Hepatocyte (in vitro differentiated cells): ENCODE measurements around the gene SH3RF3. TPM values are rescaled to one million over a fixed set of nuclear protein-coding genes. Genes with fewer than 3 reads are reported as not detected.

Experiments
- DNase-seq: peaks from one replicate; pipeline ENCODE4 v3.0.0-alpha.2; 2016; ENCODE audit warnings: low spot score
- H2AFZ ChIP-seq: fragments of 200-600 bp; sonication (generic); 2 replicates; pipeline ENCODE4 v1.6.0; 2016; ENCODE audit warnings: antibody characterized with exemption, mild to moderate bottlenecking
- H3K27ac ChIP-seq: fragments of 200-600 bp; sonication (generic); 2 replicates; pipeline ENCODE4 v1.5.1; 2016; ENCODE audit warnings: mild to moderate bottlenecking
- H3K27me3 ChIP-seq: fragments of 200-600 bp; sonication (generic); 2 replicates; pipeline ENCODE4 v1.6.1; 2016
- H3K36me3 ChIP-seq: fragments of 200-600 bp; sonication (generic); replicated peaks from 2 replicates; pipeline ENCODE4 v1.5.1; 2016; ENCODE audit warnings: low read depth; ENCODE audit not compliant: insufficient read depth
- H3K4me1 ChIP-seq: fragments of 200-600 bp; sonication (generic); 2 replicates; pipeline ENCODE4 v1.5.1; 2016; ENCODE audit warnings: mild to moderate bottlenecking, moderate library complexity; ENCODE audit not compliant: insufficient read depth
- H3K4me2 ChIP-seq: fragments of 200-600 bp; sonication (generic); 2 replicates; pipeline ENCODE4 v1.6.0; 2016
- H3K4me3 ChIP-seq: fragments of 200-600 bp; sonication (generic); 2 replicates; pipeline ENCODE4 v1.5.1; 2016; ENCODE audit warnings: mild to moderate bottlenecking
- H3K79me2 ChIP-seq: fragments of 200-600 bp; sonication (generic); 2 replicates; pipeline ENCODE4 v1.6.0; 2017; ENCODE audit warnings: mild to moderate bottlenecking
- H3K9me2 ChIP-seq: fragments of 200-600 bp; sonication (generic); replicated peaks from 2 replicates; pipeline ENCODE4 v1.6.0; 2017; ENCODE audit warnings: mild to moderate bottlenecking; ENCODE audit not compliant: insufficient read depth
- H3K9me3 ChIP-seq: fragments of 200-600 bp; sonication (generic); 2 replicates; pipeline ENCODE4 v1.5.1; 2016; ENCODE audit warnings: low read depth, mild to moderate bottlenecking
- H4K20me1 ChIP-seq: fragments of 200-600 bp; sonication (generic); 2 replicates; pipeline ENCODE4 v1.6.0; 2016; ENCODE audit warnings: mild to moderate bottlenecking; ENCODE audit not compliant: insufficient read depth, poor library complexity, severe bottlenecking
- EZH2 ChIP-seq: fragments of 200-600 bp; sonication (generic); IDR thresholded peaks from 2 replicates; pipeline ENCODE4 v1.6.1; 2016; ENCODE audit warnings: antibody characterized with exemption, mild to moderate bottlenecking, borderline replicate concordance
- EZH2phosphoT487 ChIP-seq: fragments of 200-600 bp; sonication (generic); IDR thresholded peaks from one replicate; pipeline ENCODE4 v1.6.1; 2018; ENCODE audit warnings: antibody characterized with exemption, mild to moderate bottlenecking, low read depth, moderate library complexity; ENCODE audit not compliant: unreplicated experiment, severe bottlenecking
- WGBS: methylation state at CpG from one replicate; pipeline ENCODE4 v1.1.6; 2016; ENCODE audit warnings: low lambda C conversion rate; ENCODE audit errors: missing lambda C conversion rate; 5-methylcytosine and 5-hydroxymethylcytosine counted together
- polyA plus RNA-seq: library from polyadenylated mRNA; unstranded; fragments of >200 nt; fragmentation: Nextera tagmentation; extraction: Ambion mirVana; gene quantifications from 2 replicates; pipeline ENCODE4 v1.2.1, GENCODE V29; 2016
- total RNA-seq: library from RNA; depleted of rRNA; stranded (reverse); fragments of >200 nt; gene quantifications from 2 replicates; pipeline ENCODE4 v1.2.3, GENCODE V29; 2014
- TF ChIP-seq, protein P1 (sequence below): fragments of 200-600 bp; sonication (generic); IDR thresholded peaks from 2 replicates; pipeline ENCODE4 v1.5.1; 2016; ENCODE audit warnings: antibody characterized with exemption, mild to moderate bottlenecking; ENCODE audit not compliant: poor library complexity

The SH3RF3 gene
- total and polyA plus RNA-seq, 2 experiments from 2014 or later: 1.9 to 2.1 TPM

- Histone ChIP-seq H3K9me3 (no peaks in the 10 kb centered on the region), H3K79me2 (no peaks in the 10 kb centered on the region), H3K4me2 (no peak overlapping the region), H2AFZ (no peak overlapping the region), H3K9me2 (no peaks in the 10 kb centered on the region), H3K27me3 (no peaks in the 10 kb centered on the region), H3K4me1 (no peaks in the 10 kb centered on the region), H3K36me3 (no peaks in the 10 kb centered on the region), H3K27ac (no peak overlapping the region), H4K20me1 (no peaks in the 10 kb centered on the region), H3K4me3 (no peak overlapping the region)
- no peak for DNase-seq
- WGBS: 92% methylated on average over 5 of the region's 5 CpGs
- TF ChIP-seq EZH2 (no peak), EZH2phosphoT487 (no peak)
- TF ChIP-seq, protein P1, sequence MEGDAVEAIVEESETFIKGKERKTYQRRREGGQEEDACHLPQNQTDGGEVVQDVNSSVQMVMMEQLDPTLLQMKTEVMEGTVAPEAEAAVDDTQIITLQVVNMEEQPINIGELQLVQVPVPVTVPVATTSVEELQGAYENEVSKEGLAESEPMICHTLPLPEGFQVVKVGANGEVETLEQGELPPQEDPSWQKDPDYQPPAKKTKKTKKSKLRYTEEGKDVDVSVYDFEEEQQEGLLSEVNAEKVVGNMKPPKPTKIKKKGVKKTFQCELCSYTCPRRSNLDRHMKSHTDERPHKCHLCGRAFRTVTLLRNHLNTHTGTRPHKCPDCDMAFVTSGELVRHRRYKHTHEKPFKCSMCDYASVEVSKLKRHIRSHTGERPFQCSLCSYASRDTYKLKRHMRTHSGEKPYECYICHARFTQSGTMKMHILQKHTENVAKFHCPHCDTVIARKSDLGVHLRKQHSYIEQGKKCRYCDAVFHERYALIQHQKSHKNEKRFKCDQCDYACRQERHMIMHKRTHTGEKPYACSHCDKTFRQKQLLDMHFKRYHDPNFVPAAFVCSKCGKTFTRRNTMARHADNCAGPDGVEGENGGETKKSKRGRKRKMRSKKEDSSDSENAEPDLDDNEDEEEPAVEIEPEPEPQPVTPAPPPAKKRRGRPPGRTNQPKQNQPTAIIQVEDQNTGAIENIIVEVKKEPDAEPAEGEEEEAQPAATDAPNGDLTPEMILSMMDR: no peak
Observed at GRCh38 chr2:109292386-109292785, 163.4 kb downstream of the SH3RF3 start.

DNA sequence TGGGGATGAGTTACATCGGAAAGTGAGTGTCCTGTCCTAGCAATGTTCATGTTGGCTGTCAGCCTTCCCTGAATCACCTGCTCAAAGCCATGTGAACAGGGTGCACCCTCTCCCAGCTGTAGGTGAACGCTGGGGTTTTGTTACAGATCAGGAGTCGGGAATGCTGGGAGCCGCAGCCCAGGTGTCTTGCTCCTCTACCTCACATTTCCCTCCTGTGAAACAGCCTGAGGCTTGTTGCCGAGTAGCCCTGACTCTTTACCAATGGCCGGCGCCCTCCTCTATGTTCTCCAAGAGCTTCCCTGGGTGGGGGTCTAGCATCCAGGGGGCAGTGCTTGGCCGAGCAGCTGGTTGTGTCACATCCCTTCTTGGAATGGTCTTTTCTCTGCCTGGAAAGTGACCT lies 164.7 kb downstream of the SH3RF3 start:
- WGBS: 90% methylated on average over 8 of the region's 8 CpGs
- H2AFZ ChIP-seq: no peak overlapping the region
- no peaks in the 10 kb centered on the region for H4K20me1 ChIP-seq

DNA sequence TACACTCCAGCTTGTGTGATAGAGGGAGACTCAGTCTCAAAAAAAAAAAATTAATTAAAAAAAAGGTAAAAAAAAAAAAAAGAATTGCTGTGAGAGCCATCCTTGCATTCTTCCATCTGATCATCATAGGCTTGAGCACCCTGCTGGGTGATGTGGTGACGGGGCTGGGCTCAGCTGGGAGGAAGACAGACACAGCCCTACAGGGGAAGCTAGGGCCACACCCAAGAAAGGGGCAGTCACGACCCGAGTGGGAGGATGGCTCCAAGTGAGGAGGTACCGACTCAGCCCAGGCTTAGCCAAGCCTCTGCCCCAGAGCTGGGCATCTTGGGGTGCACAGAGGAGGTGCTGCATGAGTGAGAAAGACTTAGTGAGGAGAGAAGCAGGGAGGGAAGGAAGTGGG lies 165.5 kb downstream of the SH3RF3 start:
- H3K4me1 ChIP-seq: no peaks in the 10 kb centered on the region
- no peak overlapping the region for H3K27ac ChIP-seq
- no peak overlapping the region for H2AFZ ChIP-seq
- no peaks in the 10 kb centered on the region for H3K27me3 ChIP-seq
- H3K79me2 ChIP-seq: no peaks in the 10 kb centered on the region
- H3K36me3 ChIP-seq: no peaks in the 10 kb centered on the region
- no peaks in the 10 kb centered on the region for H3K9me2 ChIP-seq
- no peaks in the 10 kb centered on the region for H4K20me1 ChIP-seq
- no peaks in the 10 kb centered on the region for H3K9me3 ChIP-seq
- H3K4me2 ChIP-seq: no peak overlapping the region
- H3K4me3 ChIP-seq: no peak overlapping the region
- WGBS: 90% methylated on average over 4 of the region's 4 CpGs
- DNase-seq: no peak
- TF ChIP-seq EZH2phosphoT487 (no peak), EZH2 (no peak)
- TF ChIP-seq, protein P1: no peak

More for the DNA sequence above, 164.7 kb downstream of the SH3RF3 start:
- no peak for DNase-seq
- no peak overlapping the region for H3K27ac ChIP-seq
- H3K4me1 ChIP-seq: no peaks in the 10 kb centered on the region
- no peak overlapping the region for H3K4me2 ChIP-seq
- no peaks in the 10 kb centered on the region for H3K9me3 ChIP-seq
- no peak overlapping the region for H3K4me3 ChIP-seq
- H3K79me2 ChIP-seq: no peaks in the 10 kb centered on the region
- H3K36me3 ChIP-seq: no peaks in the 10 kb centered on the region
- H3K27me3 ChIP-seq: no peaks in the 10 kb centered on the region
- TF ChIP-seq, protein P1: no peak
- TF ChIP-seq EZH2phosphoT487 (no peak), EZH2 (no peak)
- no peaks in the 10 kb centered on the region for H3K9me2 ChIP-seq

GRCh38 chr2:109295070-109295780 lies 166.2 kb downstream of the SH3RF3 start:
- H3K4me2 ChIP-seq: no peak overlapping the region
- DNase-seq: no peak
- H3K9me2 ChIP-seq: no peaks in the 10 kb centered on the region
- H3K4me1 ChIP-seq: no peaks in the 10 kb centered on the region
- no peak overlapping the region for H3K27ac ChIP-seq
- H3K9me3 ChIP-seq: no peaks in the 10 kb centered on the region
- no peak overlapping the region for H3K4me3 ChIP-seq
- H4K20me1 ChIP-seq: no peaks in the 10 kb centered on the region
- H3K79me2 ChIP-seq: no peaks in the 10 kb centered on the region
- TF ChIP-seq EZH2phosphoT487: no peak
- TF ChIP-seq, protein P1: no peak
- no peak for TF ChIP-seq EZH2
- no peaks in the 10 kb centered on the region for H3K27me3 ChIP-seq
- no peaks in the 10 kb centered on the region for H3K36me3 ChIP-seq
- no peak overlapping the region for H2AFZ ChIP-seq
- WGBS: 90% methylated on average over 11 of the region's 11 CpGs
